ENCODE measurements around the gene TIAL1.
"Not testable (repeated sequence)": the region's sequence is repeated elsewhere in the genome, so short reads cannot be mapped to it uniquely, and the experiment has no call there.

The TIAL1 gene

DNA sequence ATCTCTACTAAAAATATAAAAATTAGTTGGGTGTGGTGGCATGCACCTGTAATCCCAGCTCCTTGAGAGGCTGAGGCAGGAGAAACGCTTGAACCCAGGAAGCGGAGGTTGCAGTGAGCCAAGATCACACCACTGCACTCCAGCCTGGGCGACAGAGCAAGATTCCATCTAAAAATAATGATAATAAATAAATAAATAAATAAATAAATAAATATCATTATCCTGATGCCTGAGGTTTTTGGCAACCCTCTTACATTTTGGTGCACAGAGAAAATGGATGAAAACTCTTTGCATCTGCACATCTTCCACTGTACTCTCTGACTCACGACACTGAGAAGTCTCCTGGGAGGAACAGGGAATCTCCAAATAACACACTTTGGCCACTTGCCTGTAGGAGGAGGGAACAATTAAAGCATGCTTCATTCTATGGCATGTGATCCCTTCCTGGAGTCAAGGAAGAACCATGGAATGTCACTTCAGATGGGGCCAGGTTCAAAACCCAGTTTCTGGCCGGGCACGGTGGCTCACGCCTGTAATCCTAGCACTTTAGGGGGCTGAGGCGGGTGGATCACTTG is 68.0 kb downstream of the TIAL1 start:
- DNase-seq (ENCODE audit: low read depth): not testable (repeated sequence)

DNA sequence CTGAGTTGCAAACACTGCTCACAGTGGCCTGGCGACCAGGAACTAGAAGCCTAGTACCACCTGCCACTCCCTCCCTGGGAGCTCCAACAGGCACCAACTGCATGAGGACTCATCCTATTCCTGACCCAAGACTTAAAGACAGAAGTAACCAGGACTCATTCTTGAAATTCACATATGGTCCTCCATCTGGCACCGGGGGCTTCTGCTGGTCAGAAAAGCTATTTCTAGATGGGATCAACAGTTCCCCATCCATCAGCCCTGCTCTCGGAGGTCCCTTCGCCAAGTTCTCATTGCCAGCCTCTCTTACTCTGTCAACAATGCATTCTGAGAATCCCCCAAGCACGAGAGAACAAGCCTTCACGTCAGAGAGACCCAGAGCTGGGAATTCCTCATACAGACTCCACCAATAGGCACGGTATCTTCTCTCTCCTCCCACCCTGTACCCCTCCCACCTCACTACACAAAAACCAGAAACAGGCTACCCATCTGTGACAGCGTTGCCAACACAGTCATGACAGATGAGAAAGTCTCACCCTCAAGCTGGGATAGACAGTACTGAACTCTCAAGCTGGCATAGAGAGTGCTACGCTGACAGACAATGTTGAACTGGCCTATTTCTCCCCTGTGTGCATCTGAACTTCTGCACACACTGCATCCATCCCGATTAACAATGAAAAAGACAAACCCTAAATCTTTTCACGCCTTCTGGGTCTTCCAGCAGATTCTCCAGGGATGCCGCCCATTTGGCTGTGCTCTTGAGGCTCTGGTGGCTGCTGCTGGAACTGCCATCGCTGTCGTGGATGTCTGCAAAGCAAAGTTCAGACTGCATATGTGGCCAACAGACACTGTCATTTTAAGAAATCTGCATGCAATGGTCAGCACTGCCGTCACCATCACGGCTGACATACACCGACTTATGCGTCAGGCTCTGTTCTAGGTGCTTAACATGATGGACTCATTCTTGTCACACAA is 69.9 kb downstream of the TIAL1 start:
- no peak for DNase-seq (ENCODE audit: low read depth)

DNA sequence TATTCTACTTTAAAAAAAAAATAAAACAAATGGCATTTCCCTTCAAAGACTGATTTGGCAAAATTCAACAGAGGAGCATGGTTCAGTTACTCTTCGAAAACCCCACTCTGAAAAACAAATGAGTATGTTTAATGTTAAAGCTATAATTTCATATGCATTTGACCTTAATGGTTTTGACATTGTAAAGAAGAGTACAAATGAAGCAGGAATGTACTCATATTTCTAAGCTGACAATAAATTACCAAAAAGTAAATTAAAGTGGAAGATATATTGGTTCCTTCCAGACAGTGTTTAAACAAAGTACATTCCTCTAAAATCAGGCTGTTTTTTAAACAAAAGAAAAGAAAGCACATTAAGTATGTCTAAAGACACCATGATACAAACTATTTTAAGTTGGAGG is 70.6 kb downstream of the TIAL1 start:
- DNase-seq (ENCODE audit: low read depth): no peak

DNA sequence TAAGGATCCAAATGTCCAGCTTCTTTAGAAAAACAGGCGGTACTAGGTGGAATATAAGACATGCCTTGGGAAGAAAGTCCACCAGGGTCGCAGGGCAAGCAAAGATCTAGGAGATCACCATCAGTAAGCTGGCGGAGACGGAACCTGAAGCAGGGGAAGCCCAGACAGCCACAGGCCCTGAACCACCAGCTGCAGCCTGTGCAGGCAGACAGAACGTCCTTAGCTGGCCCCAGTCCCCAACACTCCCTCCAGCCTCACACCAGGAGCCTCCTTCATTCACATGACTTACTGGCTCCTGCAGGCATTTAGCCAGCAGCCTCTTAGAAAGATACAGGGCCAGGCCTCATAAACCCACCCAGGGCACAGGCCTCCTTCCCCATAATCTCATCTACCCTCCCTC is 71.6 kb downstream of the TIAL1 start:
- no peak for DNase-seq (ENCODE audit: low read depth)

DNA sequence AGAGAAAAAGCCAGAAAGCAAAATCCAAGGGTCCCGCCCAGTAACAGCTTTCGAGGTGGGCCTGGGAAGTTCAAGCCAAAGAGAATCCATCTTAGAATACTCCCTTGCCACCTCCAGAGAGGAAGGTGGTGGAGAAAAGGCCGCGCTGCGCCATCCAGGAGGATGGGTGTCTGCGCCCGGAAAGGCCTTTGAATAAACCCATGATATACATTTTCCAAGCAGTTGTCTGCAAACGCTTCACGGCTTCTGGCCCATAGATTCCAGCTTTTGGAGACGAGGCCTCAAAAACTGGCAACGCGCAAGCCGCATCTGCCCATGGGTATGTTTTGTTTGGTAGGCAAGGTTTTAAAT is 72.1 kb downstream of the TIAL1 start:
- no peak for DNase-seq (ENCODE audit: low read depth)

DNA sequence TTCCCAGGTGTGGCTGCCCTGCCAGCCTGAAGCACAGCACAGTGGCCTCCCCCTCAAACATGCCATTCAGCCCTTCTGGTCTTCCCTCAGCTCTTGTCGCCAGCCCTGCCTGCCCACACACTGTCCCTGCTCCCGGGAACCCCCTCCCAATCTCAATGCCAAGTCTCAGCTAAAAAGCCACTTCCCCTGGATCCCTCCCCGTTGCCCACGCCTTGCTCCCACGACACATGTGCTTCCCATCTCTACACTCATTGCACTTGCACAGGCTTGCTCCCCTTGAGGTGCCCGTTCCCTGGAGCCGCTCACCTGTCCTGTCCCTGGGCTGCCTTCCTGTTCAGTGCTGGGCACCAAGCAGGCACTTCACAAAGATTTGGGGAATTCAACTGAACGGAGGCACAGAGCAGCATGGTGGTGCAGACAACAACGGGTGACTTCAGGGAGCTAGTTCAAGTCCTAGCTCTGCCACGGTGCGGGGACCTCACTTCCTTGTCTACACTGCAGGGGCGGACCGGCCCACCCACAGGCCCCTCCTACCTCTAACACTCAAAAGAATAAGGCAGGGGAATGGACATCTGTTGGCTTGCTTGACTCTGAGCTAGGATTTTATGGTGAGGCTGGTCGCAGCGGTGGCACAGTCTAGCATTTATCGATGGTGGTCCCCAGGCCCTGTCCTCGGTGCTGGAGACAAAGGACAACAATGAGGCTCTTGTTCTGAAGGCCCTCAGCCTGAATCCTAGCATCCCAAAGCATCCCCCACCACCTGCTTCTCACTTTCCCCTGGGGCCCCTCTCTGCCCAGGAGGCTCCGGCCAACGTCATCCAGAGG is 72.7 kb downstream of the TIAL1 start:
- no peak for DNase-seq (ENCODE audit: low read depth)
